ENCODE data around the gene SIVA1.

Gene SIVA1

GRCh38 chr14:104784846-104785707 lies 32.1 kb downstream of the SIVA1 start:
- DNase-seq (ENCODE audit: low read depth in 2 of 2): no peak

DNA sequence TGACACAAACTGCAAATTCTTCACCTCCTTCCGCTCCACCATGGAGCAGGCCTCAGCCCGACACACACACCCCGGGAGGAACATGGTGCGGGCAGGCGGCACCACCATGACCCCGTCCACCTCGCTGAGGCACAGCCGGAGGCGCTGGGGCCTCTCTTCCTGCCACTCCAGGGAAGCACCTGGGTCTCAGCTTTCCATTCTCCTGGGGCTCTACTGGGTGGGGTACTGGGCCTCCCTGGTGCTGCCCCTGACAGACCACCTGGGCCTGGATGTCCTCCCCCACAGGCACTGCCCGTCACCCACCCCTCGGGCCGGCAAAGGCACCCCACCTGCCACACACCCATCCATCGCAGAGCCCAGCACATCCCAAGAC lies 32.7 kb downstream of the SIVA1 start:
- DNase-seq (ENCODE audit: low read depth in 2 of 2): no peak

GRCh38 chr14:104786091-104786586 lies 33.2 kb downstream of the SIVA1 start:
- no peak for DNase-seq (ENCODE audit: low read depth in 2 of 2)

GRCh38 chr14:104786726-104787675 lies 34.1 kb downstream of the SIVA1 start:
- no peak for DNase-seq (ENCODE audit: low read depth in 2 of 2)

GRCh38 chr14:104787736-104788135 lies 34.8 kb downstream of the SIVA1 start:
- no peak for DNase-seq (ENCODE audit: low read depth in 2 of 2)

DNA sequence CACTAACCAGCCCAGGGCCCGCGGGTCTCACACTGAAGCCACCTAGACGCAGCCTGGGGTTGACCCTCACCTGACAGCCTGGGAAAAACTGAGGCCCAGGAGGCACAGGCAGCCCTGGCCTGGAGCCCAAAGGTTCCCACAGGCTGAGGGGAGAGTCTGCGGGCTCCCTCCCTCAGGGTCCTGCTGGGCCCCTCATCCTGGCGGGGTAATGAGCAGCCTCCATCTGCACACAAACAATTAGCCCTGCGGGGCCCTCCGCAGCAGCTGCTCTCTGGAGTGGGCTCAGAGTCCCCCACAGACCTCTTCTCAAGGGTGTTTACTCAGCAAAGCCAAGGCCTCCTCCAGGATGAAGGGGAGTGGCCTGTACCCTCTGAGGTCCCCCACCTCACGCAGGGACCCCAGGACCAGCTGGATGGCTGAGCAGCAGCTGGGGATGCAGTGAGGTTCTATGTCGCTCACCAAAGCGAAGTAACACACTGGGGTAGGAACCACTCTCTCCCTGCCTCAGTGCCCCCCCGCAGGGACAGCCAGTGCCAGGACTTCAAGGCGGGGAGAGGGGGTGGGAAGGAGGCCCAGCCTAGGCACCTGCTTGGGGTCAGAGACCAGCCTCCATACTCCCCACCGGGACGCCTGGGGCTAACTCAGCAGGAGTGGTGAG lies 35.3 kb downstream of the SIVA1 start:
- no peak for DNase-seq (ENCODE audit: low read depth in 2 of 2)

GRCh38 chr14:104788873-104789663 lies 36.1 kb downstream of the SIVA1 start:
- DNase-seq (ENCODE audit: low read depth in 2 of 2): no peak

- DNase-seq (ENCODE audit: low read depth in 2 of 2): no peak
These were observed 37.1 kb downstream of the SIVA1 start for GRCh38 chr14:104789752-104790743.

DNA sequence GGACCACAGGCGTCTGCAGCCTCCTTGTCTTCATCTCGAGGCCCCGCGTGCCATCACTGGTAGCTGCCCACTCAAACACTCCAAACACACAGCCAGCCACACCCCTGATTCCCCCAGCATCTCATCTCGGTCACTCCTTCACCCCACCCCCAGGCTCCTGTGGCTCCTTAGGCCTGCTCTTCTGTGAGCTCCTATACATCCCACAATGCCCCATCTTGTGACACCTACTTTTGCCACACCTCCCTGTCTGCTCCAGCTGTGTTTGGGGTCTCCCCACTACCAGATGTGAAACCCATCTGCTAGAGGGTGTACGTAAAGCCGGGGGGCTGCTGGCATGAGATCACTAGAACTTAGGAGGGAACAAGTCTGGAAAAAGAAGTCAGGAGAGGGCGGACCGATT lies 38.5 kb downstream of the SIVA1 start:
- no peak for DNase-seq (ENCODE audit: low read depth in 2 of 2)

DNA sequence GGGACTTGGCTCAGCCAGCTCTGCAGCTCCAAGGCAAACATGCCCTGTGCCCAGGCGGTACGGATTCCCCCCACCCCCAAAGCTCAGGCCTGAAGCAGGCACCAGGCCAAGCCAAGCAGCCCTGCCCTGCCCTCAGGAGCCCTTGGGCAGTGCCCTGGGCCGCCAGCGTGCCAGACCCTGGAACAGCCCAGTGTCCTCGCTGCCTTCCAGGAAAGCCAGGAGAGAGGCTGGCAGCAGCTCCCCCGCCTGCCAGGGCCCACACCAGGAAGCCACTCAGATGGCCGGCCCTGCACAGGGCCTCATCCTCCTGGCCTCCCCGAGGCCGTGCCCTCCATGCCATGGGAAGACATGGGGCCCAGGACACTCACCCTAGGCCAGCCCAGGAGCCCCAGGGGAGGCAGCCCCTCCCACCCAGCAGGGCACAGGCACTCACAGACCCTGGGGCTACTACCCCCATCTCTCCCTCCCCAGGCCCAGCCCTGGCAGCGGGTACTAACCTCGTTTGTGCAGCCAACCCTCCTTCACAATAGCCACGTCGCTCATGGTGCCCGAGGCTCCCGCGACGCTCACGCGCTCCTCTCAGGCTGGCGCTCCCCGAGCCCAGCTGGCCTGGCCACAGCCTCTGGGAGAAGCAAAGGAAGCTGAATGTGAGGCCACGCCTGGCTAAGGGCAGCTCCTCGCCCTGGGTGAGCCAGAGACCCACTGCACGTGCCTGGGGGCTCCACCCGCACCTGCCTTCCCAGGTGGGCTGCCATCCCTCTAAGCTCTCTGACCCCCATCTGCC lies 39.3 kb downstream of the SIVA1 start:
- no peak for DNase-seq (ENCODE audit: low read depth in 2 of 2)

DNA sequence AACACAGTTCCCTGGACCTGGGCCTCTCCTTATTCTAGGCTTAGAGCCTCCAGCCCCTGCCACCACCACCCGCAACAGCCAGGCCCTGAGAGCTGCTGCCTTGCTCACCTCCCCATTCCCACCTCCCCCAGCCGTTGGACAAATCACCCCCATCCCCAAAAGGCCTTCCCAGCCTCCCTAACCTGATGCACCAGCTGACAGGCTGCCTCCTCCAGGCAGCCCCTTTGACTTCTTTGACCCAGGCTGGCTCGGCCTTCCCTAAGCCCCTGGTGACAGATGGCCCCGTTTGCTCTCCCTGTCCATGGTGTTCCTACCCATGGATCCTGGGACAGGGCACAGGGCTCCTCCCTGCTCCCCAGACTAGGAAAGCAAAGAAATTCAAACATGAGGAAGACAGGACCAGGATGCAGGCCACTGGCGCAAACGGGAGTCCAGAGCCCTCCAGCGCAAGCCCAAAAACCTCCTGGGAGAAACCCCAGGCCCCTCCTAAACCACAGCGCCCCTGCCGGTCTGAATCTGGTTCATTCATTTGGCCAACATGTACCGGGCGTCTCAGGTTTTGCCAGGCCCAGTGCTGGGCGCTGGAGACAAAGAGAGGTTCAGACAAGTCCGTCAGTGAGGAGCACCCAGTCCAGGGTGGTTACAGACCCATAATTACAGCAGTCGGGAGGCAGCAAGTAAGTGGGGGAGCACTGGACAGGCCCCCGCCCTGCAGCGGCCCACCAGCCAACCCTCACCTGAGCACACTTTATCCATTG lies 40.2 kb downstream of the SIVA1 start:
- no peak for DNase-seq (ENCODE audit: low read depth in 2 of 2)

DNA sequence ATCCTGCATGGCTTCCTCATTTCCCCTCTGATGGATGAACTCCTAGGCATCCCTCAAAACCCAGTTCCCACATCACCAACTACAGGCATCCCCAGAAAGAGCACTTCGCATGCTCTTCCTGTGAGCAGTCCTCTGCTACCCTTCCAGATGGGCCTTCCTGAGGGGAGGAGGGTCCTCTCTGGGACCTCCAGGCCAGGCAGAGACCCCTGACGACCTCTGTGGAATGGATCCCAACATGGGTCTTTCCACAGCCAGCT lies 40.7 kb downstream of the SIVA1 start:
- DNase-seq (ENCODE audit: low read depth in 2 of 2): no peak

GRCh38 chr14:104794099-104794498 lies 41.2 kb downstream of the SIVA1 start:
- peak in 1 of 2 donors; percentile 41 for DNase-seq (ENCODE audit: low read depth in 2 of 2)

GRCh38 chr14:104794631-104794992 lies 41.7 kb downstream of the SIVA1 start:
- no peak for DNase-seq (ENCODE audit: low read depth in 2 of 2)

- no peak for DNase-seq (ENCODE audit: low read depth in 2 of 2)
These were observed 42.2 kb downstream of the SIVA1 start, which contains the start of gene AKT1 for GRCh38 chr14:104794993-104795780. TSS of gene AKT1 (minus strand) at chr14:104795748. CDS start at chr14:104792643, 3,105 bp downstream.

- peak; percentile 24 to 59 for DNase-seq (ENCODE audit: low read depth in 2 of 2)
These were observed 43.1 kb downstream of the SIVA1 start for GRCh38 chr14:104795781-104796686.

- no peak for DNase-seq (ENCODE audit: low read depth in 2 of 2)
These were observed 43.7 kb downstream of the SIVA1 start for GRCh38 chr14:104796687-104797081.
